Measurements from ENCODE around the gene MTHFD2L.

Gene MTHFD2L

GRCh38 chr4:74255096-74255495 is 97.2 kb downstream of the MTHFD2L start:
- DNase-seq (ENCODE audit: low spot score): no peak
- in situ Hi-C loops (cut with MboI; ENCODE audit: low sequenced_read_pairs, unreplicated experiment): no loop called here
- no peak for TF ChIP-seq CTCF (IDR thresholded peaks at IDR 0.05; ENCODE audit: borderline replicate concordance, control extremely low read depth, extremely low read depth, insufficient read depth, missing control alignments)

GRCh38 chr4:74258963-74259362 is 101.0 kb downstream of the MTHFD2L start:
- no peak for DNase-seq (ENCODE audit: low spot score)
- TF ChIP-seq CTCF (IDR thresholded peaks at IDR 0.05; ENCODE audit: borderline replicate concordance, control extremely low read depth, extremely low read depth, insufficient read depth, missing control alignments): no peak
- in situ Hi-C loops (cut with MboI; ENCODE audit: low sequenced_read_pairs, unreplicated experiment): no loop called here

- in situ Hi-C loops (cut with MboI; ENCODE audit: low sequenced_read_pairs, unreplicated experiment): no loop called here
- no peak for DNase-seq (ENCODE audit: low spot score)
- no peak for TF ChIP-seq CTCF (IDR thresholded peaks at IDR 0.05; ENCODE audit: borderline replicate concordance, control extremely low read depth, extremely low read depth, insufficient read depth, missing control alignments)
Observed at GRCh38 chr4:74260036-74260435, 102.1 kb downstream of the MTHFD2L start.

GRCh38 chr4:74262522-74262921 is 104.6 kb downstream of the MTHFD2L start:
- in situ Hi-C loops (cut with MboI; ENCODE audit: low sequenced_read_pairs, unreplicated experiment): no loop called here
- TF ChIP-seq CTCF (IDR thresholded peaks at IDR 0.05; ENCODE audit: borderline replicate concordance, control extremely low read depth, extremely low read depth, insufficient read depth, missing control alignments): no peak
- no peak for DNase-seq (ENCODE audit: low spot score)

GRCh38 chr4:74263551-74263950 is 105.6 kb downstream of the MTHFD2L start:
- no peak for DNase-seq (ENCODE audit: low spot score)
- no peak for TF ChIP-seq CTCF (IDR thresholded peaks at IDR 0.05; ENCODE audit: borderline replicate concordance, control extremely low read depth, extremely low read depth, insufficient read depth, missing control alignments)
- in situ Hi-C loops (cut with MboI; ENCODE audit: low sequenced_read_pairs, unreplicated experiment): no loop called here

- TF ChIP-seq CTCF (IDR thresholded peaks at IDR 0.05; ENCODE audit: borderline replicate concordance, control extremely low read depth, extremely low read depth, insufficient read depth, missing control alignments): no peak
- in situ Hi-C loops (cut with MboI; ENCODE audit: low sequenced_read_pairs, unreplicated experiment): no loop called here
- no peak for DNase-seq (ENCODE audit: low spot score)
Observed at GRCh38 chr4:74266081-74266480, 108.2 kb downstream of the MTHFD2L start.

Data from GM13976 (cell line).